K562 (cell line): Measurements from ENCODE around the gene CLSTN2. TPM values are rescaled to one million over a fixed set of nuclear protein-coding genes. Genes with fewer than 3 reads are reported as not detected.

ENCODE experiments used
- ATAC-seq: fragments of 200-7000 bp; cut with Tn5 transposase; 3 replicates; pipeline ENCODE4 v1.9.1; 2020; ENCODE audit warnings: moderate library complexity
- BruUV-seq: library from RNA; stranded (reverse); fragments of 400-500 nt; replicated peaks from 2 replicates; lab custom pipeline; 2021; lab: Mats Ljungman, UMichigan
- CTCF ChIA-PET: fragments of 300-600 bp; formaldehyde crosslinking; extraction: SDS; loops from one replicate; lab custom pipeline; 2021; ENCODE audit warnings: low intra/inter-chr PET ratio; lab: Yijun Ruan, JAX
- POLR2A ChIA-PET: fragments of 300-600, 350-650 bp; sonication (Branson Sonifier 250); formaldehyde crosslinking; extraction: SDS; loops from one replicate; lab custom pipeline; 2021; ENCODE audit warnings: antibody characterized with exemption, inconsistent platforms; lab: Yijun Ruan, JAX
- DNase-seq, 4 experiments: peaks; one replicate each; pipeline versions ENCODE4 v3.0.0 to v3.0.0-alpha.2; 2011 to 2018; ENCODE audit warnings: low spot score in 3 of 4, mixed read lengths in 3 of 4; ENCODE audit errors: extremely low read depth in 1 of 4
- FAIRE-seq: peaks from 2 replicates; lab custom pipeline; 2011; peaks lifted over from hg19 to GRCh38; lab: Jason Lieb, UNC
- H2AFZ ChIP-seq: 2 replicates; pipeline ENCODE4 v1.6.0; 2011; ENCODE audit warnings: low read depth, low read length, control low read depth, inconsistent platforms
- H3K27ac ChIP-seq: fragments of 200-600 bp; 3 replicates; pipeline ENCODE4 v1.8.0; 2011; ENCODE audit warnings: low read depth, mild to moderate bottlenecking, control low read depth, inconsistent platforms, low read length, moderate library complexity, mixed read lengths; ENCODE audit errors: extremely low read depth
- H3K27me3 ChIP-seq, 2 experiments: fragments of 300-600 bp in 1 of 2; 2 replicates in 1 of 2; 3 replicates in 1 of 2; pipeline versions ENCODE4 v1.6.0 to v1.8.0; 2011; ENCODE audit warnings: inconsistent platforms in 2 of 2, low read length in 2 of 2, mild to moderate bottlenecking in 1 of 2, mixed read lengths in 1 of 2, moderate library complexity in 1 of 2; ENCODE audit not compliant: control insufficient read depth in 2 of 2, insufficient read depth in 2 of 2
- H3K36me3 ChIP-seq: fragments of 300-600 bp; 3 replicates; pipeline ENCODE4 v1.8.0; 2011; ENCODE audit warnings: mild to moderate bottlenecking, low read length, inconsistent platforms; ENCODE audit not compliant: control insufficient read depth, insufficient read depth
- H3K4me1 ChIP-seq, 2 experiments: fragments of 200-600 bp in 1 of 2; replicated peaks in 1 of 2; 2 replicates in 1 of 2; 3 replicates in 1 of 2; pipeline versions ENCODE4 v1.5.1 to v1.8.0; 2011; ENCODE audit warnings: inconsistent platforms in 2 of 2, low read length in 2 of 2, mild to moderate bottlenecking in 1 of 2, mixed read lengths in 1 of 2, moderate library complexity in 1 of 2; ENCODE audit not compliant: control insufficient read depth in 2 of 2, insufficient read depth in 2 of 2
- H3K4me2 ChIP-seq: 2 replicates; pipeline ENCODE4 v1.6.1; 2011; ENCODE audit warnings: low read length, control low read depth, inconsistent platforms, mixed read lengths; ENCODE audit not compliant: insufficient read depth
- H3K4me3 ChIP-seq: fragments of 200-600 bp; sonication (generic), shearing (Covaris generic); 2 replicates; pipeline ENCODE4 v1.5.1; 2016; ENCODE audit warnings: control low read depth, inconsistent platforms
- H3K79me2 ChIP-seq: fragments of 200-600 bp; 3 replicates; pipeline ENCODE4 v1.8.0; 2011; ENCODE audit warnings: low read length, inconsistent platforms; ENCODE audit not compliant: control insufficient read depth, insufficient read depth
- H3K9ac ChIP-seq, 2 experiments: 2 replicates each; pipeline versions ENCODE4 v1.6.0 to v1.6.1; 2011; ENCODE audit warnings: low read depth in 2 of 2, low read length in 2 of 2, control low read depth in 1 of 2, inconsistent platforms in 1 of 2, mild to moderate bottlenecking in 1 of 2, mixed read lengths in 1 of 2; ENCODE audit not compliant: insufficient read depth in 1 of 2
- H3K9me1 ChIP-seq: one replicate; pipeline ENCODE4 v1.6.0; 2011; ENCODE audit warnings: inconsistent platforms, mild to moderate bottlenecking, low read length, moderate library complexity; ENCODE audit not compliant: control insufficient read depth, insufficient read depth
- H3K9me3 ChIP-seq: replicated peaks from 2 replicates; pipeline ENCODE4 v1.5.1; 2011; ENCODE audit warnings: low read depth, low read length, inconsistent platforms; ENCODE audit not compliant: control insufficient read depth, insufficient read depth
- H4K20me1 ChIP-seq: replicated peaks from 2 replicates; pipeline ENCODE4 v1.6.1; 2011; ENCODE audit warnings: low read length, inconsistent platforms, mixed read lengths; ENCODE audit not compliant: control insufficient read depth, insufficient read depth
- HNRNPLL ChIP-seq: fragments of 200-400 bp; formaldehyde crosslinking; IDR thresholded peaks from 2 replicates; pipeline ENCODE4 v1.6.1; 2017; ENCODE audit warnings: low read length, low read depth, mild to moderate bottlenecking; ENCODE audit not compliant: poor library complexity, severe bottlenecking
- NR1H2 ChIP-seq: sonication (generic); formaldehyde crosslinking; IDR thresholded peaks from 2 replicates; pipeline ENCODE4 v1.4.0; 2020; ENCODE audit warnings: mild to moderate bottlenecking, missing genetic modification reagents
- RBM15 ChIP-seq: fragments of 200-400 bp; formaldehyde crosslinking; IDR thresholded peaks from 2 replicates; pipeline ENCODE4 v1.6.1; 2018; ENCODE audit warnings: mild to moderate bottlenecking, low read length, moderate library complexity; ENCODE audit not compliant: insufficient read depth
- ZNF263 ChIP-seq: sonication (generic); formaldehyde crosslinking; IDR thresholded peaks from 2 replicates; pipeline ENCODE4 v1.8.0; 2022; ENCODE audit warnings: mild to moderate bottlenecking, missing genetic modification reagents, borderline replicate concordance
- WGBS: fragments of 100-300 bp; shearing (Covaris generic); methylation state at CpG from one replicate; pipeline ENCODE4 v1.1.6; 2016; ENCODE audit warnings: low coverage, mixed read lengths; ENCODE audit not compliant: insufficient coverage; ENCODE audit errors: missing lambda C conversion rate; 5-methylcytosine and 5-hydroxymethylcytosine counted together
- in situ Hi-C: fragments of 300-500 bp; cut with MboI; formaldehyde crosslinking; loops from 4 replicates; pipeline ENCODE4 v1.15.0; 2018; ENCODE audit warnings: inconsistent platforms, mixed read lengths
- intact Hi-C: fragments of 100-400 bp; cut with micrococcal nuclease; formaldehyde crosslinking; loops from 2 replicates; pipeline ENCODE4 v1.14.2; 2022
- polyA plus RNA-seq, 8 experiments: library from polyadenylated mRNA; depleted of rRNA in 4 of 8; stranded (reverse) in 5 of 8; unstranded in 3 of 8; fragments of >200 nt; fragmentation: Nextera tagmentation in 2 of 8; fragmentation: Illumina TruSeq in 1 of 8; extraction: Ambion mirVana in 2 of 8; extraction: Trizol in 1 of 8; gene quantifications; 2 replicates each; pipeline versions ENCODE4 v1.2.1 to v1.2.3, GENCODE V29; 2011 to 2014; ENCODE audit warnings: inconsistent platforms in 1 of 8, missing spikeins in 1 of 8
- total RNA-seq, 7 experiments: library from RNA; depleted of rRNA in 6 of 7; stranded (reverse); fragments of >200 nt in 6 of 7; fragmentation: Illumina TruSeq in 2 of 7; extraction: Trizol in 2 of 7; gene quantifications; 2 replicates each; pipeline versions ENCODE4 v1.2.1 to v1.2.3, GENCODE V29; 2011 to 2021; ENCODE audit warnings: low replicate concordance in 1 of 7
- TF ChIP-seq, protein P1 (sequence below): fragments of 200-400 bp; formaldehyde crosslinking; IDR thresholded peaks from 2 replicates; pipeline ENCODE4 v1.6.1; 2017; ENCODE audit warnings: mild to moderate bottlenecking, low read depth, low read length, moderate library complexity
- TF ChIP-seq, protein P2 (sequence below): fragments of 250-450 bp; sonication (Bioruptor Pico); IDR thresholded peaks from 2 replicates; pipeline ENCODE4 v1.8.0; 2022; ENCODE audit warnings: inconsistent platforms, mild to moderate bottlenecking, moderate library complexity, borderline replicate concordance
- TF ChIP-seq, protein P3 (sequence below): fragments of 250-450 bp; sonication (Bioruptor Pico); IDR thresholded peaks from 2 replicates; pipeline ENCODE4 v1.4.0; 2020

CLSTN2 gene
- total and polyA plus RNA-seq, 9 of the 15 experiments (the other 6 are each of a cell fraction or from before 2014, with no cell fraction given) = 0.02 to 0.04 (median 0.04) TPM; not detected in 6

DNA sequence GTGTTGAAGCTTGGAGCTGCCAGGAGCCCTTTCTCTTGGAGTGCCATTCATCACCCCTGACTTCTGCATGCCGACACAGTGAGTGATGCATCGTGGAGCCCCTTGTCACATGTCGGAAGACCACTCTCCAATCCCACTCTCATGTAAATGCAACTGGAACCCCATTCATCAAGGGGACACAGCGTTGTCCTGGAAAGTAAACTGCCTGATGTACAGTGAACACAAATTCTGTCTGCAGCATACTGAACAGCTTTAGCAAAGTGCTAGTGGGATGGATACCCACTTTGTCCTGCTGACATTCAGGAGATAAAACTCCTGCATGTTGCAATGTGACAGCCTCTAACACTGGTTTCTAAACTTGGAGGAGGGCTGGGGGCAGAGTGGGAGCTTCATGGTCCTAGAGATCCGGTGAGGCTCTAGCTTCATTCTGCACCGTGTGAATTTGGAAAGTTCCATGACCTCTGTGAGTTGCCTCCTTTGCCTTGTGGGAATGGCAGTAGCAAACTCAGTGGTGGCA, 194.8 kb downstream of the CLSTN2 start:
- no TSS peak for BruUV-seq
- FAIRE-seq = no peak
- Histone ChIP-seq H3K9me1 (no peaks in the 10 kb centered on the region), H3K27ac (no peak overlapping the region), H2AFZ (no peak overlapping the region), H4K20me1 (no peaks in the 10 kb centered on the region; the same call in 1 of the 2 replicates), H3K9ac (no peak overlapping the region), H3K4me1 (no peaks in the 10 kb centered on the region), H3K4me3 (no peak overlapping the region), H3K27me3 (no peaks in the 10 kb centered on the region), H3K36me3 (no peaks in the 10 kb centered on the region), H3K9me3 (no peaks in the 10 kb centered on the region), H3K79me2 (no peaks in the 10 kb centered on the region), H3K4me2 (no peak overlapping the region)
- in situ Hi-C loops = loop anchor here (25.0 kb wide), 1 partner anchor 732 kb away; no protein-coding TSS in a partner anchor
- ChIA-PET CTCF (interaction anchor here (1.7 kb wide), 1 partner anchor 369 kb away, joined by 8 read pairs; no protein-coding TSS in a partner anchor), POLR2A (no interaction called here)
- 2% methylated on average over 6 of the region's 6 CpGs for WGBS
- ATAC-seq = no peak
- no peak for DNase-seq
- intact Hi-C loops = loop anchor here (2.0 kb wide), 1 partner anchor 733 kb away; no protein-coding TSS in a partner anchor
- TF ChIP-seq RBM15 (no peak), NR1H2 (CRISPR knock-in tag) (no peak), HNRNPLL (no peak), ZNF263 (CRISPR knock-in tag) (no peak)
- TF ChIP-seq, protein P1, sequence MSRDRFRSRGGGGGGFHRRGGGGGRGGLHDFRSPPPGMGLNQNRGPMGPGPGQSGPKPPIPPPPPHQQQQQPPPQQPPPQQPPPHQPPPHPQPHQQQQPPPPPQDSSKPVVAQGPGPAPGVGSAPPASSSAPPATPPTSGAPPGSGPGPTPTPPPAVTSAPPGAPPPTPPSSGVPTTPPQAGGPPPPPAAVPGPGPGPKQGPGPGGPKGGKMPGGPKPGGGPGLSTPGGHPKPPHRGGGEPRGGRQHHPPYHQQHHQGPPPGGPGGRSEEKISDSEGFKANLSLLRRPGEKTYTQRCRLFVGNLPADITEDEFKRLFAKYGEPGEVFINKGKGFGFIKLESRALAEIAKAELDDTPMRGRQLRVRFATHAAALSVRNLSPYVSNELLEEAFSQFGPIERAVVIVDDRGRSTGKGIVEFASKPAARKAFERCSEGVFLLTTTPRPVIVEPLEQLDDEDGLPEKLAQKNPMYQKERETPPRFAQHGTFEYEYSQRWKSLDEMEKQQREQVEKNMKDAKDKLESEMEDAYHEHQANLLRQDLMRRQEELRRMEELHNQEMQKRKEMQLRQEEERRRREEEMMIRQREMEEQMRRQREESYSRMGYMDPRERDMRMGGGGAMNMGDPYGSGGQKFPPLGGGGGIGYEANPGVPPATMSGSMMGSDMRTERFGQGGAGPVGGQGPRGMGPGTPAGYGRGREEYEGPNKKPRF = no peak
- TF ChIP-seq, protein P2, sequence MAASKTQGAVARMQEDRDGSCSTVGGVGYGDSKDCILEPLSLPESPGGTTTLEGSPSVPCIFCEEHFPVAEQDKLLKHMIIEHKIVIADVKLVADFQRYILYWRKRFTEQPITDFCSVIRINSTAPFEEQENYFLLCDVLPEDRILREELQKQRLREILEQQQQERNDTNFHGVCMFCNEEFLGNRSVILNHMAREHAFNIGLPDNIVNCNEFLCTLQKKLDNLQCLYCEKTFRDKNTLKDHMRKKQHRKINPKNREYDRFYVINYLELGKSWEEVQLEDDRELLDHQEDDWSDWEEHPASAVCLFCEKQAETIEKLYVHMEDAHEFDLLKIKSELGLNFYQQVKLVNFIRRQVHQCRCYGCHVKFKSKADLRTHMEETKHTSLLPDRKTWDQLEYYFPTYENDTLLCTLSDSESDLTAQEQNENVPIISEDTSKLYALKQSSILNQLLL (CRISPR knock-in tag) = no peak
- TF ChIP-seq, protein P3, sequence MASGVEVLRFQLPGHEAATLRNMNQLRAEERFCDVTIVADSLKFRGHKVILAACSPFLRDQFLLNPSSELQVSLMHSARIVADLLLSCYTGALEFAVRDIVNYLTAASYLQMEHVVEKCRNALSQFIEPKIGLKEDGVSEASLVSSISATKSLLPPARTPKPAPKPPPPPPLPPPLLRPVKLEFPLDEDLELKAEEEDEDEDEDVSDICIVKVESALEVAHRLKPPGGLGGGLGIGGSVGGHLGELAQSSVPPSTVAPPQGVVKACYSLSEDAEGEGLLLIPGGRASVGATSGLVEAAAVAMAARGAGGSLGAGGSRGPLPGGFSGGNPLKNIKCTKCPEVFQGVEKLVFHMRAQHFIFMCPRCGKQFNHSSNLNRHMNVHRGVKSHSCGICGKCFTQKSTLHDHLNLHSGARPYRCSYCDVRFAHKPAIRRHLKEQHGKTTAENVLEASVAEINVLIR (CRISPR knock-in tag) = no peak
